NCI-H1092 treated with DMSO at 0.1 percent for 48 hours (cell line): Measurements from ENCODE around the gene ZNF532.

Experiments
- DNase-seq: peaks from one replicate; lab custom pipeline; 2025; lab: John Stamatoyannopoulos, UW

Gene ZNF532

DNA sequence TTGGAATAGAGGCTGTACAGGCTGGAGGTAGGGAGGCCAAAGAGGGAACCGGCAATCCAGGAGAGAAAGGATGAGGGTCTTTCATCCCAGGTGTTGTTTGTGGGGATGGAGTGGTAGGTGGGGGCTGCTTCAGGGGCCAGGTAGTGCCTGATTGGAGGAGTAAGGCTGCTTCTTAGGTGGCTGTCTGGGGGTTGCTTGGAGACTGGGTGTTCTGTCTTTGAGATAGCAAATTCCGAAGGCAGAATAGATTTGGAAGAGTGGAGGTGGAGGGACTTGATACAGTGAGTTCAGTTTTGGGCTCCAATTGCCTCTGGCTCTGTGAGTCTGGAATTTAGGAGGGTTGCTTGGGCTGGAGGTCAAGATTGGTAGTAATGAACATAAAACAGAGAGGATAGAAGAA, 5.9 kb downstream of the ZNF532 start:
- no peak for DNase-seq

GRCh38 chr18:58871514-58872420, 7.1 kb downstream of the ZNF532 start:
- no peak for DNase-seq

DNA sequence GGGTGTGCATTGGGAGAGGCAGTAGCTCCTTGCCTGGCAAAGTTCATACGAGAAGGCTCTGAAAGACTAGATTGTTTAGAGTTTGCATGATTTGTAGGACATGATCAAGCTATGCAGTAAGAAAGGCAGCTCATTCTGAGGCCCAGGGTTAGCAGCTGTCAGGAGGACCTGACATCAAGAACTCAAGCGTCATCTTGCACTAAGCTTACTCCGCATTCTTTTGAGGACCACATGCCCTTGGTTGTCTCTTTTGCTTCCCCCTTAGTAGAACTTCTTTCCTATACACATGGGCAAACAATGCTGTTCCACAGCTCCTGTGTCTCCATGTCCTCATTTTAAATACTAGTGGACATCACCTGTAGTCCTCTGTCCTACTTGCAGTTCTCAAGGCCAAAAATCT, 14.0 kb downstream of the ZNF532 start:
- DNase-seq = no peak

GRCh38 chr18:58881477-58881876, 16.8 kb downstream of the ZNF532 start:
- DNase-seq = no peak

DNA sequence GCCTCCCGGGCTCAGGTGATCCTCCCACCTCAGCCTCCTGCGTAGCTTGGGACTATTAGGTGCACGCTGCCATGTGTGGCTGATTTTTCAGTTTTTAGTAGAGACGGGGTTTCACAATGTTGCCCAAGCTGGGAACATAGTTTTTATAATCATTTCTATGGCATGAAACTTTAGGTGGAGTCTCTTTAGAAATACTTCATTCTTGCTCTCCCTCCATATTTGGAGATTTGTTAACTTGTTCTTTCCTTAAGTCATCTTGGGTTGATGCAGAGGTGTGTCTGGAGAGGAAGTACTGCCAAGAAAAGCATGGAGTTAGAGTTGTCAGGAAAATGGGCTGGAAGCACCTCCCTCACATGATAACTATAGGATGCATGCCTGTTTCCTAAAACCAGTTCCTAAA, 17.4 kb downstream of the ZNF532 start:
- no peak for DNase-seq

GRCh38 chr18:58882686-58883085, 18.0 kb downstream of the ZNF532 start:
- no peak for DNase-seq

DNA sequence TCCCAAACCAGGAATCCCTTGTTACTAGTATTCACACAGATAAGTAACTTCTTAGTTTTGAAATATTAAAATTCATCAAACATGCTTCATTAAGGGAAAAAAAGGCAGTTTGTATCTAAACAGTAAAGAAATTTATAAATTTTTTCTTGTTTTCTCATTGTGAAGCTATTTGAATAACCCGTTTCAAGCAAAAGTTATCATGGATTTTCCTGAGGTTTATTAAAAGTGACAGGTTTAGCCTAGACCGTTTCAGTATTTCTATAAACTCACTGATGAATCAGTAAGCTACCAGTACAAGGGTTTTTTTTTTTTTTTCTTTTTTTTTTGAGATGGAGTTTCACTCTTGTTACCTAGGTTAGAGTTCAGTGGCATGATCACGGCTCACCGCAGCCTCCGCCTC, 20.0 kb downstream of the ZNF532 start:
- no peak for DNase-seq

GRCh38 chr18:58886431-58886830, 21.8 kb downstream of the ZNF532 start:
- DNase-seq = no peak

DNA sequence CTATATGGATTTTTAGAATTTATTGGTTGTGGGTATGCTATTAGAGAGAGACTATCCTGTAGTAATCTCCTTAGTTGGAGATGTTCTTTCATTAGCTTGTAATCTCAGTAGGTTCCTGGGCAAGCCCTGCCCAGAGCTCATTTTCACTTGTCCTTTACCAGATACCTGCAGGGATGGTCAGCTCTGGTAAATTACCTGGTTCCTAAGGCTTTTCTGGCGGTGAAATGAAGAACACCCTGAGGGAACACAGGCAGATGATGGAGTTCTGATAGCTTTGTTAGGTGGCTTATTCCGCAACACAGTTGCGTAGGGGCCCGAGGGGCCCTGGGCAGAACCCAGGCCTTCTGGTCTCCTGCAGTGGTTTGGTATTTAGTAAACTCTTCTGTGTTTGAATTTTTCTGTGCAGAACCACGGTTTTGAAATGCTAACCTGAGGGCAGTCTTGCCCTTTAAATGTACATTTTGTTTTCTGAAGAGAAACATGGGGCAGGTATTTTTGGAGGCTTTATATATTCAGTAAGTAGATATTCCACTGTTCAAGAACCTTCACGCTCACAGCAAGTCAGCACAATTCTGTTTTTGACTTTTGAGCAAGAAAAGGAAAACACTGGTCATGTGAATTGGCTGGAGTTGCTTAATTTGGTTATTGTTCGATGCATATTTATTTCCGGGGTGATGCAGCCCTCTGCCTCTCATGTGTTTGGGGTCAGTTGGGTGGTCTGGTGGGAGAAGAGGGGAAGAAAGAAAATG, 22.4 kb downstream of the ZNF532 start:
- no peak for DNase-seq

DNA sequence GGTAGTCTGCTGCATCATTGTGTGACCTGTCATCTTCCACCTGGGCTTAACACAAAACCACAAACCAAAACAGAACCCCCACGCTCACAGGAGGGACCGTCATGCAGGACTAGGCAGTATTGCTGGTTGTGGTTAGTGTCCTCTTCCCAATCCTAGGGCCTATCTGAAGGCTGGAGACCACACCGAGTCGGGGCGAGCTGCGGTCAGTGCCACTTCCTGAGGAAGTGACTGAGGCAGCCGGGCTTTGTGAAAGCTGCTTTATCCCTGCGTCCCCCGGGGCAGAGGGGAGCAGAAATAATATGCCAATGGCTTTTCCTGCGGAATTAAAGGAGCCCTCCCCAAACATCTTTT, 22.9 kb downstream of the ZNF532 start:
- no peak for DNase-seq

- no peak for DNase-seq
Observed at GRCh38 chr18:58891776-58892175, 27.1 kb downstream of the ZNF532 start.

DNA sequence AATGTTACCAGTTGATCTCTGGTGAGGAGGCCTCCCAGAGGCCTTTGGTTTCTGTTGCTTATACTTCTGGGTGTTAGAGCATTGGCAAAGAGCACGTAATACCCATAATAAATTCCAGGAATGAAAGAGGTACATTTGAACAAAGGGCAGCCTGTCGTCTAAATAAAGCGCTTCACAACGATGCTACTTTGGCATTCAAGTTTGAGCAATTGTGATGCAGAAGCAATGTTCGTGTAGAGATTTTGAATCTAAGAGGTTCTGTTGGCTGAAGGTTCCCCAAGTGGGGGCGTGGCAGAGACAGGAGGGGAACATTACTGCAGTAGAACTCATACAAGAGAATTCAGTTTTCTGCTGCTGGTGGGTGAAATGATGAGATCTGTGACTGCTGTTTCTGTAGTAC, 27.8 kb downstream of the ZNF532 start:
- DNase-seq = no peak

- no peak for DNase-seq
Observed at GRCh38 chr18:58893388-58894099, 28.9 kb downstream of the ZNF532 start.

DNA sequence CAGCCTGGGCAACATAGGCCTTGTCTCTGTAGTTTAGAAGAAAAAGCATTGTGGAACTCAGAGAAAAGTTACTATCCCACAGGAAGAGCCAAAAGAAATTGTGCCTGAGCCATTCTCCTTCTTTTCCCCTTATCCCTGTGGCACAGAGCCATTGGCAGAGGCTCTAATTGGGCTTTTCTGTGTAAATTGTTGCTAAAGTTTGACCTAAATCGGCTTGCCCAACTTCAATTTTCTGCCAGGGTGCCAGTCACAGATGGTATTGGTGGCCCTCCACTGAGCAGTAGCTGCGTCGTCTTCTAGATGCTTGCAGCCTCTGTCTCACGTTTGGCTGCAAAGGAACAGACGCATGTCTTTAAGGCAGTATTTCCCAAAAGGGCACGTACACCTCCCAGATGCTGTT, 30.3 kb downstream of the ZNF532 start:
- DNase-seq = no peak

- no peak for DNase-seq
Observed at GRCh38 chr18:58895385-58895784, 30.7 kb downstream of the ZNF532 start.

GRCh38 chr18:58896268-58896667, 31.6 kb downstream of the ZNF532 start:
- no peak for DNase-seq

GRCh38 chr18:58896734-58897508, 32.2 kb downstream of the ZNF532 start:
- no peak for DNase-seq

DNA sequence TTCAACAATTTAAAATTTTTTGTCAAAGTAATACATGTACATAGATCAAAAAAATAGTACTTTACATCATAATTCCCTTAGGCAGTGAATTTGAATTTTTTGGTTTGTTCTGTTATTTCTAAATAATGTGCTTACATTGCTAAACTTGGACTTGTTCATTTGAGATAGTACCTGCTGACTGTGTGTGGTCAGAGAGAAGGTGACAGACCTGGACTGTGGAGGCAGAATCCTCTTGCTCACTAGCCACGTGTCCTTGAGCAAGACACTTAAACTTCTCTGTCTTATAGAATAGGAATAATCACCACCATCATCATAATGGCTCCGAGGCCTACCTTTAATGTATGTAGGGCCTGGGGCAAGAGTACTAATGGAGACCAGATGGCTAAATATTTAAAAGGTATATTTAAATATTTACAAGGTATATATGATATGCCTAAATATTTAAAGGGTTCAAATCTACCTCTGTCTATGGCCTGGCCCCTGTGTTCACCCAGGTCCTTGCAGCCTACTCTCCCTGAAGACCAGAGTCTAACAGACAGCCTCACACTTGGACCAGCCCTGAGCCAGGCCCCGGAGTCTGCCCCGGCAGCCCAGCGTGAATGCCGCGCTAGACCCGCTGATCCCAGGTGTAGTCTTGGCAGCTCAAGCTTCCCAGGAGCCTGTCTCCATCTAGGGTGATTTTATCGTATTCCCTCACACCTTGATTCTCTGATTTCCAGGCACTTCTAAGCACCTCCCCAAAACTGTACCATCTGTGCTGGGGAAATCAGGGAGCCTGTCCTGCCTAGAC, 33.5 kb downstream of the ZNF532 start:
- DNase-seq = no peak

GRCh38 chr18:58900015-58900649, 35.5 kb downstream of the ZNF532 start:
- no peak for DNase-seq

DNA sequence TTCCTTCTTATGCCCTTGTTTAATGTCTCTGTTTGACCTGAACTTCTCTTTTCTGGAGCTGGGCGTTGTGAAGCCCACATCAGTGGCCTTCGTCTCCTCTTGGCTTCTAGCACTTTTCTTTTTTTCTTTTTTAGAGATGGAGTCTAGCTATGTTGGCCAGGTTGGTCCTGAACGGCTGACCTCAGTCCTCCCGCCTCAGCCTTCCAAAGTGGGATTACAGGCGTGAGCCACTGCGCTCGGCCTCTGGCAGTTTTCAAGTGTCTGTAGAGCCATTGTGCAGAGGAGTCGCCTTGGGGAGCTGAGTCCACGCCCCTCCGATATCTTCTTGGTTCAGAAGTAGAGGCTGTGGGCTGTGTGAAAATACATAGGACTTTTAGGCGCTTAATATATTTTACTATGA, 36.5 kb downstream of the ZNF532 start:
- DNase-seq = no peak

- DNase-seq = no peak
Observed at GRCh38 chr18:58901783-58902182, 37.1 kb downstream of the ZNF532 start.
